Activated CD8-positive, alpha-beta memory T cell treated with anti-CD3 and anti-CD28 coated beads, Interleukin-2, amount 50 U/mL, for 48 hours (primary cell): ENCODE measurements around the gene NRG2.

Source experiments
- DNase-seq: peaks from one replicate; pipeline ENCODE4 v3.0.0-alpha.2; 2020

The NRG2 gene

DNA sequence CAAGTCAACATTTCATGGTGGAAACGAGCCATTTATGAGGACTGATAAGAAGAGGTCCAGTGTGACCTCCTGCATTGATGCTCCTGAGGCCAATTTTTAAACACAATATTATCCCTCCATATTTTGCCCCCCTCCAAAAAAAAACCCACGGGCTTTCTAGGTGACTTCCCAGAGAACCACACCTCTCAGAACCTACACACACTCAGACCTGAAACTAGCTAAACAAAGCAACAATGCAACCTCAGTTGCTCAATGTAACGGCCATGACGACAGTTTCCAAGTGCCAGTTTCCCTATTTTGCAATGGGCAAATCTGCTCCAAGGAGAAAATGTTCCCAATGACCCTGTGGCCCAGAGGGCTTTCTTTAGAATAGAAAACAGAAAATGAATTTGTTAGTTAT, 3.5 kb downstream of the NRG2 start:
- DNase-seq: no peak

DNA sequence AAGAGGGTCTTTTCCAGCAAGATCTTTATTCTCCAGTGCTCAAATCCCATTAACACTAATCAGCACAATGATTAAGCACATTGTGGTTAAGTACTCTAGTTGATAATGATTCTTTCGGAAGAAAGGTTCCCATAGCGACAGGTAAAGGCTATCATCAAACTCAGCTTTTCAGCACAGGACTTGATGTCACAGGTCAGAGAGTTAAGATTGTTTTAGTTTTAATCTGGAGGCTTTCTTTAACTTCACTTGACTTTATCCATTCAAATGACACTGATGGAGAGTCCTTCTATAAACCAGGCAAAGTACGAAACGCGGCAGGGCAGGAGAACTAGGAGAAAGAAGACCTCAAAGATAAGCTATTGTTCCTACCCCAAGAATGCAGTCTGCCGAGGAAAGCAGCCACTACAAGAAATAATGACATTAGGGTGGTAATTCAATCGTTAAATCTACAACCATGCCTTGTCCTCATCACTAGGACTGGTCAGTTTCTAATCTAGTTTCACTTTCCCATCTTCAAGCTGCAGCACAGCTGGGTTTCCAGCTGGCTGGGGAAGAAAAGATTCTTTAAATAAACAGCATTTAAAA, 4.6 kb downstream of the NRG2 start:
- DNase-seq: no peak

DNA sequence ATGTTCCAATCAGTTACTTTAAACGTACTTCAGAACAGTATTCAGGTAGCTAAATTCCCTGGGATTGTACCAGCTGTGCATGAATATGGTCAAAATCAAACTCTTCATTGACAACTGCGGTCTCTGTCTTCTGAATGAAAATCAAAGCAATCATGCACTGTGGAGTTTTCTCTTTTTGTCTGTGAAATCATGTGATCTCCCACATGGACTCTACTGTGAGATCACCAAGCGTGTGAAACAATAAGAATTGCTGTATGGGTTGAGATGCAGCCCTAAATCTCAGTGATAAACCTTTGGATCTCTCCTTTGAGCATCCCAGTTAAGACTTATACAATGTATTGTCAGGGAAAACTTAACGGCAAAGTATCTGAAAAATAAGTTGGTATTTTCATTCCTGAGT, 6.1 kb downstream of the NRG2 start:
- no peak for DNase-seq

DNA sequence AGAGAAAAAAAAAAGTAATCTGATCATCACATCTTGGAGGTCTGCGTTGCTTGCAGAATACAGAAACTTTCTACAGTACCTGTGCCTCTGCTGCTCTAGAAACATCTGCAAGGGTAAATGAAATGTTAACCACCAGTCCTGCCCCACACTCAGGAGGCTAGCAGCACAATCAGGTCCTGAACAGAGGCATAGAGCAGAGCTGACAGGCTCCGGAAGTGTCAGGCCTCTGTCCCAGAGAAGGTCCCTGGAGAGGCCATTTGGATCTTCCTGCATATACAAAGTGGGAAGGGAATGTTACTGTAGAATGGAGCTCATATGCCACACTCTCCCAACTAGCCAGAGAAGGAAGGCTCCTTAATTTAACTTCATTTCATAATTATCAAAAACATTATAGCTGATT, 7.2 kb downstream of the NRG2 start:
- no peak for DNase-seq

DNA sequence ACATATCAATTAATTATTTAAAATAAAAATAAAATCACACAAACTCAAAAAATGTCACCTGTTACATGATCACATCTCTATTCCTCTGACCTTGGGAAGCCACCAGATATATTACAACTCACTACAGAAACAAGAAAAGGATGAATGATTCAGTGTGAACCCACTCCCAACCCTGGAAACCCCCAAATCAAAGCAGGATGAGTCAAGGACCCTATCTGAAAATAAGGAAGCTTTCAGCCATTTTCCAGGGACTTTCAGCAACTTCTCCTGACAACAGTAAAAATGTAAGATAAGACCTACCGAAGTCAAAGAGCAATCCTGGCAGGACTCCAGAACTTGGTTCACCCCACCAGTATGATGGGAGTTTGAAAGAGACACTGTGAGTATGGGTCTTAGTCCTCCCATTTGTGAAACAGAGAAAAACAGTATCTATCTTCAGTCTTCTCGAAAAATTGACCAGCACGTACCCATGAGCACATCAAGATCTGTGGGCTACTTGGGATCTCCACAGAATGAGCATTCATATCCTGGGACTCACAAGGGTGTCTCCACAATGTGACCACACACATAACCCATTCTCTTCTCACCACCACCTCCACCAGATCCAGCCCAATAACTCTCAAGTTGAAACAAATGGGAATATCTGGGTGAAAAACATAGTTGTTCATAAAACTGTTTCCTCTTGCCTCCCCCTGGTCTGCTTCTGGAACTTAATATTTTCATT, 9.9 kb downstream of the NRG2 start:
- no peak for DNase-seq

DNA sequence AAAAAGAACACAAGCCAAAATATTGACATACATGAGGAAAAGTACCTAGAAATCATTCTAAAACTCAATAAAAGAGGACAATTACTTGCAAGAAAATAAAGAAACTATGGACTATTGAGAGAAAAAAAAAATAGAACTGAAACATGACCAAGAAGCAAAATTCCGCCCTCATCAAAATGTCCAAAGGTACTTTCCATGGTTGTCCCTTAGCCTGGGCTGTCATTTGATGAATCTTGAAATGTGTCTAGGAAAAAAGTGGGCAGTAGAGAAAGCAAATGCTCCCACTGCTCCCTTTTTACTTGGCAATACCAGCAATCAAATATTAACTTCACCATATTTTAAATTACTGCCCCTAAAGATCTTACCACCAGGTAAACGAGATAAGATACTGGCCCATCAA, 10.8 kb downstream of the NRG2 start:
- DNase-seq: no peak

DNA sequence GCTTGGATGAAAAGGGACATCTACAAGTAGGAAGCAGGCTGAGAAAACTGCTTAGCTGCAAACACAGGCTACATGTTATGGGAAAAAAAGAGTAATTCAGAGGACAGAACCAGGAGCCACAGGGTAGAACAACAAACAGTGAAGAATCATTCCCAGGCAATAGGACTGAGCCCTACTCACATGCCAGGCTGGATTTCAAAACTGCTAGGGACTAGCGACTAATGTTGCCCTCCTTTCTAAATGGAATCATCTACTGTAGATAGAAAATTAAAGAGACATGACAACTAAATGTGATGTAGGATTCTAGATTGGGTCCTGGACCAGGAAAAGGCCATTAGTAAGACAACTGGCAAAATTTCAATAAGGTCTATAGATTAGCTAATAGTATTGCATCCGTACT, 15.3 kb downstream of the NRG2 start:
- DNase-seq: no peak

DNA sequence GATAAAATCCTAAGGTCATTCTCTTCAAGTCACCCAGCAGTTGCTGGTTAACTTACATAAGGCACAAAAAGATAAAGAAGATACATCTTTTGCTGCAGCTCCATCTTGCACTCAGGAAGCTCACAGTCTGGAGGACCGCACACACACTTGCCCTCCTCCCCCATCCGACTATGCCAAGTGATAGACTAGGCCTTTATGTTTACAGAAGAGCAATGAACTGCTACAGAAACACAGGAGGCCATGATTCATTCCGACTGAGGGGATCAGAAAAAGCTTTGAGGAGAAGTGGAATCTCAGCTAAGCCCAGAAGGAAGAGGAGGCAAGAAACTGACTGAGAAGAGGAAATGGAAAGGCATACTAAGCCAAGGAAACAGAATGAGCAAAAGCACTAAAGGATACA, 17.4 kb downstream of the NRG2 start:
- no peak for DNase-seq

DNA sequence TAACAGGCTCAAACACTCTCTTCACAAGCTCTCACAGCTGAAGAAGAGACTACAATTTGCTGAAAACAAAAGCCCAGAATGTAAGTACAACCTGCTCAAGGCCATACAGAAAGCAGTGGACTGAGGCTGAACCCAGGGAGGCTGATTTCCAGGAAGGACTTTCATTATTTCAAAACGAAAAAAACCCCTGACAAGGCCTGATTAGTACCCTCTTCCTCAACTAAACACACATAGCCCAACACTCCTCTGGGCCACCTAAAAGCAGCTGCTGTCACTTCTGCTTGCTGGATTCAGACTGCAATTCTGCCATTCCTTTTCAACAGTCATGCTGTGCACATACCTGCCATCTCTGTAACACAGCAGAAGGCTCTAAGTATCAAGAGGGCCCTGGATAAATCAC, 18.2 kb downstream of the NRG2 start:
- no peak for DNase-seq

DNA sequence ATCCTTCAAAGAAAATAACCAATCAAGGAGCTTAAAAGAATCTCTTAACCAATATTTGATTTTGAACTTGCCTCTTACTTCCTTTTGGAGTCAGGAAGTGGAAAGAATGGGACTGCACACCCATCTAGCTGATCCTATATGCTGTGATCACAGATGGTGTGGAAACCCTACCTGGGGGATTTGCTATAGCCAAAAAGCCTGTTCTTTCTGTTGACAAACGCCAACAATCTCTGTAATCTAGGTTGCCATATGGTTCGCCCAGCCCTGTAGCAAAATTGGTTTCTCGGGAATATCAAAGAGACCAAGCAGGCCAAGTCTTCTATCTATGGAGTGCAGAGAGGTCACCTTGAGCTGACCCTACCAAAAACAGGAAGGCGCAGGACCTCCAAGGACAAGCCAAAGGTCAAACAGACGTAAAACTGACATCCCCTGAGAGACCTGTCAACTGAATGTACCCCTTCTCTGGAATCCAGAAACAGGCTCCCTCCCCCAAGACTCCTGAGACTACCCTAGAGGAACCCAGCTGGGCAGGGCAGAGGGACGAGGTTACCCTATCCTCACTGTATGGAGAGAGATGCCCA, 19.4 kb downstream of the NRG2 start:
- no peak for DNase-seq

DNA sequence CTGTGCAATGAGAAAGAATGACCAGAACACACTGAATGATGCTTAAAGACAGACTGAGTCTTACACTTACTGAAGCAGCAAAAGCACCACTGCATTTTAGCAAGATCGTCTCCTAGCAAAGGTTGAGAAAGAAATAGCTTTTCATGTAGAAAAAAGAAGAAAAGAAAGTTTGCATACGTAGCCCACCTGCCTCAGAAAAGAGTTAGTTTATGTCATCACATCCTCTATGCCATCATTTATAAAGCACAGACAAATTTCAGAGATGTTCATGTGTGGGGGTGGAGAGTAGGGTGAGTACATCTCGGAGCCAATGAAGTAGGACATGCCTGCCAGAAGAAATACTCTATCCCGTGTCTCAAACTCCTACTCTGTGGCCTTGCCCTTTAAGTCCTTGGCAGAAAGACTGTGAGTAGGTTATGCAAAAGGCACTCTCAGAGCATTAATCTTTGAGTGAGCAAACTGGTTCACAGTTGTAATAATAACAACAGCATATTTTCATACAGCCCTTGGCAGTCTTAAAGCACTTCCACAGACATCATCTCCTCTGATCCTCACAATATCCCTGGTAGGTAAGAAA, 22.4 kb downstream of the NRG2 start:
- no peak for DNase-seq

DNA sequence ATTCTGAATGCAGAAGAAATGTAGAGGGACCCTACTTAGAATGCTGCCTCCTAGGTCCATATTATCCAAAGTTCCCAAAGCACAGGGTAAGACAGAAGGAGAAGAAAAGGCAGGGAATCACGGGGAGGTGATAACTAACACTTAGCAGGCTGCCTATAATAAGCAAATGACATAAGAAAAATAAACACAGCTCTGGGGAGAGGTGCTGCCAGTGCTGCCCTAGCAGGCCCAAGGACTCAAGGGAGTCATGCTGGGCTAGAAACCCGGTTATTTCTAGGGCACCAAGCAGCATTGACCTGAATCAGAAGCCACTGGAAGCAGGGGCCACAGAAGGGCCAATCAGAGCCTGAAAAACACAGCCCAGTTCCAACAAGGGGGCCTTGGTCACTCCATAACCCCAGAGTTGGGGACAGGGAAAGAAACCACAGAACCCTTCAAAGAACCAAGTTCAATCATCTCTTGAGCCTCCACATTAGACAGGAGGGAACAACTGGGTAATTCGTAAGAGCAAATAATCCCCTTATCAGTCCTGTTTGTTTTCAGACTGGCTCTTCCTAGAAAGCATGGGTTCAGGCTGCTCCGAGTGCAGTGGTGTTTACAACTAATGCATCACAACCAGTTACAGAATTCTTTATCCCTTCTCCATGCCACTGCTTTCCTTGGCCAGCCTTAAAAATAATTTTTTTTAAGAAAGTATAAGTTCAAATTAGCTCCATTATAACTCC, 24.0 kb downstream of the NRG2 start:
- DNase-seq: no peak

DNA sequence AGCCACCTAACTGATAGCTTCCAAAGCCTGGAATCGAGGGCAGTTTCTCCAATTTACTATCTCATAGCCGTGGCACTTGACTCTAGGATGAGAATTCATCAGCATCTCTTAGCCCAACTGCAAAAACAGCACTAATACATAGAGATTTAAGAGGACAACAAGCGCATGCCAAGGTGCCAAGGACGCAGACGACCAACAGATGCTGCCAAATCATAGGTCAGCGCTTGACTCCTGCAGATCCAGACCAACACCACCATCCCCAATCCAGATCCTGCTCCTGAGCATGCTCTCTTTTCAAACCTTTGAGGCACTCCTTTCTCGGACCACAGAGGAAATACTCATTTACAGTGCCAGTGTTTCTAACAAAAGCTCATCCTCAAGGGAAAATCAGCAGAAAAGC, 24.6 kb downstream of the NRG2 start:
- DNase-seq: no peak

DNA sequence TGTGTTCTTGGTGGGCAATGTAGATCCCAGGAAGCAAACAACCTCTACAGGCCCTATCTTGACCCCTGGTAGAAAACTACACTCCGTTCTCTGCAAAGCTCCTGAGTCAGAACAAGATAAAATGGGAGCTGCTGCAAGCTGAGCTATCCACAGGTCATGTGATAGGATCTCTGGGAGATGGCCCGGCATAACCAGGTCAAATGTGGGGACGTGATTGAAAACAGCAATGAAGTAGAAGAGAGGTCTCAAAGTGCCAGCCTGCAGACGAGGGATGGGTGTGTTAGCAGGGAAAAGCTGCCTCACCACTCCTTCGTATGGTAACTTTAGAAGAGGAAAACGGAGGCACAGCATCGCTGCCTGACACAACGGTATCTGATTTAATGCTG, 25.0 kb downstream of the NRG2 start:
- DNase-seq: no peak

DNA sequence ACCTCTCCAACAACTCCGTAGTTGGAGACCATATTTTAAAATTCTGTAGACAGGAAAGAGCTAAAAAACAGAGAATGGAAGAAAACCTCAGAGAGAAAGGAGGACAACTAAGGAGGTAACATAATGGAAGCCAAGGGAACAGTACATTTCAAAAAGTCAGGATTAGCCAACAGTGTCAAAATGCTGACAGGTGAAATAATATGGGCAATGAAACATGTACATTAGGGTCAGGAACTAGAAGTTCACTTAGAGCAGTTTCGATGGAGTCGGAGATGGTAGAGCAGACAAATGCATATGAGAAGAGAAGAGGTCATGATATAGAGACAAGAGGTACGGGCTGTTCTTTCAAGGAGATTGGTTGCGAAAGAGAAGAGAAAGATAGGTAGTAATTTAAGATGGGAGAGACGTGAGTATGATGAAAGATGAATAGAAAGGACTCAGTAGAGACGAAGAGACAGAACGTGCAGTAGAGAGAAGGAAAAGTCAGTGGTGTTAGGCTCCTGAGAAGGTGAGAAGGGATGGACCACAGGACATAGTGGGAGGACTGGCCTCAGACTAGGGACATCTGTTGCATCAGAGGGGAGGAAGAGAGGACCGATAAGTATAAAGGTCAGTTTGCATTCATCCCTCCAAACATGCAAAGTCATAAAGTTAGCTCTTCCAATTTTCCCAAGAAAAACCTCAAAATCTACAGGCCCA, 25.6 kb downstream of the NRG2 start:
- DNase-seq: no peak

DNA sequence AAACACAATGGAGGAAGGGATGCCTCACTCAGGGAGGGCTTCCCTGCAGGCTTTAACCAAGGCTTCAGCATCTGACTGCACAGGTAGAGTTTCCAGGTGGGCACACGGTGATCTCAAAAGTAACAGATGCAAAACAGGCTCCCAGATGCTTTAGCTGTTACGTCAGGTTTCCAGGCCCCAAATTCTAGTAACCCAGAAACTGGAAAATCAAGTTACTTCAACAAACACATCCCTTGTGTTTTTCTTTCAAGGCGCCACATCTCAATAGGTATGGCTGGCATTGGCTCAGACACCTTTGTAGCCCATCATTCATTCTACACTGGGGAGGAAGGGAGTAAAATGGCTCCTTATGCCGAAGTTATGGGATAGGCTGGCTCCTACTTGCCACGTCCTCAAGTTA, 27.4 kb downstream of the NRG2 start:
- no peak for DNase-seq

DNA sequence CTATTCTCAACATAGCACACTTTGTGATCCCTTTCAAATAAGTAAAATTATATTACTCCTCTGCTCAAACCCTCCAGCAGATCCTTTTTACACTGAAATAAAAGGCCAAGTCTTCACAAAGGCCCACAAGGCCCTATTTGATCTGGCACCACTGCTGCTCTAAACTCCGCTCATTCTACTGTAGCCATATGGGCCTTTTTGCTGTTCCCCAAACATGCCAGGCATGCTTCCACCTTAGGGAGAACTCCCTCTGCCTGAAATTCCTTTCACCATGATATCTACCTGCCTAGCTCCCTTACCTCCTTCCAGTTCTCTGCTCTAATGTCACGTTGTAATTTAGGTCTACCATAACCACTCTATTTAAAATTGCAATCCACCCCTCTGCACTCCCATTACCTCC, 28.3 kb downstream of the NRG2 start:
- no peak for DNase-seq

DNA sequence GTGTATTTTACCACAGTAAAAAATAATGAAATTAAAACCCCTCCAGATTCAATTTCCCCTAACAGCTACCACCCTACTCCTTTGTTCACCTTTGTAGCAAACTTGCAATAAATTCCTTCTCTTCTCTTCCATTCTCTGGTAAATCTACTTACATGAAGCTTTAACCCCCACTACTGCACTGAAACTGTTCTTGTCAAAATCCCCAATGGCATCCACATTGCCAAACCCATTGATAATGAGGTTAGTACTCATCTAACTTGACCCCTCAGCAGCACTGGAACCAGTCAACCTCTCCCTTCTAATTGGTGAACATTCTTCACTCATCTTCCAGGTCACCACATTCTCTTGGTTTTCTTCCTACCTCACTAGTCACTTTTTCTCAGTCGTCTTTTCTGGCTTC, 29.6 kb downstream of the NRG2 start:
- DNase-seq: no peak

DNA sequence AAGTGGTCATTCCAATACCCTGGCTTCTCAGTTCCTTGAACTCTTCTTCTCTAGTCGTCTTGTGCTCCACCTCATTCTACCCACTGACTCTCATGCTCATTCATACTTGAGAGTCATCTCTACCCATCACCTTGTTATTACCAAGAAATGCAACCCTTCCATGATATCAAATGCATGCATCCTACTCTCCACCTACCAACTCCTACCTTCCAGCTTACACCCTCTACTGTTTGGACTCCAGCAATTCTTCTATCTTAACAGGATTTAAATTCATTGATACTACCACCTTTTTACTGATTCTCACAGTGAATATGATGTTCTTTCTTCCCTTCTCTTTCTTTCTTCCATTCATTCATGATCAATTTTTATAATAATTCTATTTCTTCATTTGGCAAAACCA, 30.7 kb downstream of the NRG2 start:
- DNase-seq: no peak

DNA sequence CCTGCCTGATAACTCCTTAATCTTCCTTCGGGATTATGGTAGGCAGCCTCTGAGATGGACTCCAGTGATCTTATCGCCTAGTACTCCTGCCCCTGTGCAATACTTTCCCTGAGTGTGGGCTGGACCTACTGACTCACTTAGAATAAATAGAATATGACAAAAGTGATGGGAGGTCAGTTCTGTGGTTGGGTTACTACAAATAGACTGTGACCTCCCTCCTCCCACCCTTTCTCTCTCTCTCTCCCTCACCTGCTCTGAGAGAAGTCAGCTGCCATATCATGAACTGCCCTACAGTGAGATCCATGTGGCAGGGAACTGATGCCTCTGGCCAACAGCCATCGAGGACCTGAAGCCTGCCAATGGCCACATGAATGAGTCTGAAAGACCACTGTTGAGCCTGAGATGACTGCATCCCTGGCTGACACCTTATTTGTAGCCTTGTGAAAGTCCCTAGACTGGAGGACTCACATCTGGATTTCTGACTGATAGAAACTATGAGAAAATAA, 31.7 kb downstream of the NRG2 start:
- no peak for DNase-seq

DNA sequence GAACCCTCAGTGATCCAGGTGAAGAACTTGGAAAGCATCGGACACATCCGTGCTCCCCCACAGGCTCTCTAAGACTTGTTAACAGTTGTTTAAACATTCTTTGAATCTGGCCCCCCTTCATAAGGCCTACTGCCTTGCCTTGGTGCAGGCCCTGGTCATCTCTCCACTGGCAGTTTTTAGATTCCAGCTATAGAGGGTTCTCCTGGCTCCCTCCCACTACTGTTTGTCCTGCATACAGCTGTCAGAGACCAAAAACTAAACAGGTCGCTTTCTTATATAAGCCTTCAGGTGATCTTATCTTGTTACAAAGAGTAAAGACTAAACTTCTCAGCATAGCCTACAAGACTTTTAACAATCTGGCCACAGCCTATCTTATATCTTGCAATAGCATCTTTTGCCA, 32.3 kb downstream of the NRG2 start:
- no peak for DNase-seq

DNA sequence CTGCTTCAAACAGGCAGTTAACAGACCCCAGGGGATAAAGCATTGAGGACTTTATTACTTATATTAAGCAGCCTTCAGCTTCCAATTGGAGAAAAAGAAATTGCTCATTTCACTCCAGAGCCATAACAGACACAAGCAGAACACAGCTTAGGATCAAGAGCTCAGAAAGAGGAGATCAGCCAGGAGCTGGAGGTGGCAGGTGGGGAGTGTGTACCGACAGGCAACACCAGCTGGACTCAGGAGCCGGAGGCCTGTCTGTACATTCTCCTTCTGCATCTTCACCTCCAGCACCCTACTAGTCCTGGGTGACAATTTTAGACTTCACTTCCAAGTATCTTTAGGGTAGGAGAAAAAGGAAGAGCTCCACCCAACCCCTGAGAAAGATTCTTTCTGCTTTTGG, 35.8 kb downstream of the NRG2 start:
- DNase-seq: no peak

DNA sequence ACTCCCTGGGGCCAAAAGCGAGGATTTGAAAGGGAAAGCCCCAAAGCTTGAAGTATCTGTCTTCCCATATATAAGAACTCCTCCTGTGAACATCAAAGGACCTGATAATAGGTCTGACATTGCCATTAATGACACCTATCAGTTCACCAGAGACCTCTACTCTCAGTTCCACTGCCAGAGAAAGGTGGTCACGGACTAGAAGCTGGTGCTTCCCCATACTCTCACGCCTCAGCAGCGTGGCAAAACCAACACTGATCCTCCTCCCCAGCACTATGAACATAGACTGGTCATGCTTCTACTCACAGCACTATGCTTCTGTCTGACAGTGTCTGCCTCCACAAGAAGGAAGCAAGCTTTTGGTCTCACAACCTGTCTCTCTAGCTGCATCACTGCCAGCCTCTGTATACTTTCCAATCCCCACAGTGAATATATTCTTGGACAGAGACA, 37.9 kb downstream of the NRG2 start:
- DNase-seq: no peak
